OCI-LY1 (cell line): ENCODE measurements around the gene DISP2.
A peak's percentile ranks its signal among the peaks of the same experiment; 100 is the strongest.

Source experiments
- H2AFZ ChIP-seq: fragments of 200-600 bp; sonication (generic), shearing (Covaris generic); 2 replicates; pipeline ENCODE4 v1.6.0; 2014; ENCODE audit warnings: antibody characterized with exemption, mild to moderate bottlenecking, low read length
- H3F3A ChIP-seq: fragments of 200-600 bp; sonication (generic), shearing (Covaris generic); 2 replicates; pipeline ENCODE4 v1.6.0; 2014; ENCODE audit warnings: mild to moderate bottlenecking, antibody characterized with exemption, low read length, moderate library complexity; ENCODE audit not compliant: insufficient read depth
- H3K27ac ChIP-seq: fragments of 200-600 bp; sonication (generic); 2 replicates; pipeline ENCODE4 v1.5.1; 2014; ENCODE audit warnings: low read length, mixed run types, mild to moderate bottlenecking, low read depth; ENCODE audit not compliant: poor library complexity, severe bottlenecking
- H3K27me3 ChIP-seq: fragments of 200-600 bp; sonication (generic); 2 replicates; pipeline ENCODE4 v1.6.0; 2014; ENCODE audit warnings: antibody characterized with exemption, mild to moderate bottlenecking, low read length, moderate library complexity; ENCODE audit not compliant: insufficient read depth
- H3K36me3 ChIP-seq: fragments of 200-600 bp; sonication (generic); 2 replicates; pipeline ENCODE4 v1.6.1; 2014; ENCODE audit warnings: mild to moderate bottlenecking, antibody characterized with exemption, low read length, moderate library complexity, mixed read lengths; ENCODE audit not compliant: insufficient read depth
- H3K4me1 ChIP-seq: fragments of 200-600 bp; sonication (generic); 2 replicates; pipeline ENCODE4 v1.5.1; 2014; ENCODE audit warnings: mild to moderate bottlenecking, low read length, moderate library complexity; ENCODE audit not compliant: insufficient read depth, severe bottlenecking
- H3K4me2 ChIP-seq: fragments of 200-600 bp; sonication (generic), shearing (Covaris generic); 2 replicates; pipeline ENCODE4 v1.6.1; 2014; ENCODE audit warnings: low read length
- H3K4me3 ChIP-seq: fragments of 200-600 bp; sonication (generic); 2 replicates; pipeline ENCODE4 v1.5.1; 2014; ENCODE audit warnings: low read length, low read depth, mild to moderate bottlenecking, mixed read lengths; ENCODE audit not compliant: poor library complexity, severe bottlenecking
- H3K79me2 ChIP-seq: fragments of 200-600 bp; shearing (Covaris generic); 2 replicates; pipeline ENCODE4 v1.6.1; 2016; ENCODE audit warnings: mixed run types, low read length, mixed read lengths; ENCODE audit not compliant: insufficient read depth
- H3K9ac ChIP-seq: fragments of 200-600 bp; sonication (generic), shearing (Covaris generic); 2 replicates; pipeline ENCODE4 v1.6.1; 2014; ENCODE audit warnings: mild to moderate bottlenecking, low read length, mixed read lengths
- H3K9me2 ChIP-seq: fragments of 200-600 bp; sonication (generic), shearing (Covaris generic); 2 replicates; pipeline ENCODE4 v1.6.1; 2014; ENCODE audit warnings: low read depth, mild to moderate bottlenecking, low read length, mixed read lengths
- H3K9me3 ChIP-seq: fragments of 200-600 bp; shearing (Covaris generic); 2 replicates; pipeline ENCODE4 v1.6.1; 2014; ENCODE audit warnings: low read length, mixed read lengths
- H4K20me1 ChIP-seq: fragments of 200-600 bp; sonication (generic), shearing (Covaris generic); 2 replicates; pipeline ENCODE4 v1.6.0; 2016; ENCODE audit warnings: mild to moderate bottlenecking, low read length; ENCODE audit not compliant: insufficient read depth
- EZH2 ChIP-seq: fragments of 200-600 bp; sonication (generic), shearing (Covaris generic); IDR thresholded peaks from 2 replicates; pipeline ENCODE4 v1.8.0; 2017; ENCODE audit warnings: borderline replicate concordance, mixed run types, mild to moderate bottlenecking, antibody characterized with exemption, low read length, moderate library complexity, mixed read lengths
- TF ChIP-seq, protein P1 (sequence below): fragments of 200-600 bp; sonication (generic), shearing (Covaris generic); IDR thresholded peaks from 2 replicates; pipeline ENCODE4 v1.5.1; 2017; ENCODE audit warnings: mild to moderate bottlenecking, antibody characterized with exemption, low read length, moderate library complexity, mixed read lengths

Gene DISP2

DNA sequence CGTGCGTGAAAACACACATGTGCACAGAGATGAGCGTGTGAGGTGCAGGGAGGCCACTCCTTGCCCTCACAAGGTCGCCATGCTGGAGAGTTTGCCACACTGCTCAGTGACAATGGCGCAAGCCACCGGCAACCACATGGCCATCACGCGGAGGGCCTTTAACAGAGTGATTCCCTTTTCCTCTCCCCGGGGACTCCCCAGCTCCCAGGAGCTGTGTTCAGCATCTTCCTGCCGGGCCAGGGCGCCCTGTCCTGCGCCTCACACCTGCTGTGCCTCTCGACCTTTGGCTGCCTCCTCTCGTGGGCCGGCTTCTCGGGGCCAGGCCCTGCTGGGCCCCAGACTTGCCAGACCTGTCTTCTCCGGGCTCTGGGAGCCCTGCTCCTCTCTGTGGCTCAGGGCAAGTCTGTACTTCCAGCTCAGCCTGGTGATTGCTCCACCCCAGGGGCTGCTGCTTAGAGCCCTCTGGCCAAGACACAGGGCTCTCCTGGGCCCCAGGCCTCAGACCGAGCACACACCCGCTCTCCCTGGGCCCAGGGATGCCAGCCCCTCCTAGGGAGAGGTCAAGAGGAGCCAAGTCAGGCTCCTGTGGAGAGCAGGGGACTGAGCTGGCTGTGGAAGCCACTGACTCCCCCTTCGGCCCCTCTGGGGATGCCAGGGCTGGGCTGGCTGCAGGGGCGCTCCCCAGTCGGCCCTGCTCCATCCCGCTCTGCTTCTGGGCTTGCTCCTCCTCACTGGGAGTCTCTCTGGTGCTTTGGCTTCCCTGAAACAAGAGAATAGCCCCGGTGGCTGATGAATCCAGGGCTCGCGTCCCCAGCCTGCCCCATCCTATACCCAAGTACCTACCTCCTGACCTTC, 22.9 kb upstream of the DISP2 start:
- no peaks in the 10 kb centered on the region for H3K9me2 ChIP-seq
- no peak overlapping the region for H3K9ac ChIP-seq
- H3K79me2 ChIP-seq = no peaks in the 10 kb centered on the region
- H3K27me3 ChIP-seq = no peaks in the 10 kb centered on the region
- no peaks in the 10 kb centered on the region for H3F3A ChIP-seq
- peaks cover 14% of the 10 kb centered on the region for H3K4me1 ChIP-seq
- TF ChIP-seq EZH2 = no peak
- TF ChIP-seq, protein P1, sequence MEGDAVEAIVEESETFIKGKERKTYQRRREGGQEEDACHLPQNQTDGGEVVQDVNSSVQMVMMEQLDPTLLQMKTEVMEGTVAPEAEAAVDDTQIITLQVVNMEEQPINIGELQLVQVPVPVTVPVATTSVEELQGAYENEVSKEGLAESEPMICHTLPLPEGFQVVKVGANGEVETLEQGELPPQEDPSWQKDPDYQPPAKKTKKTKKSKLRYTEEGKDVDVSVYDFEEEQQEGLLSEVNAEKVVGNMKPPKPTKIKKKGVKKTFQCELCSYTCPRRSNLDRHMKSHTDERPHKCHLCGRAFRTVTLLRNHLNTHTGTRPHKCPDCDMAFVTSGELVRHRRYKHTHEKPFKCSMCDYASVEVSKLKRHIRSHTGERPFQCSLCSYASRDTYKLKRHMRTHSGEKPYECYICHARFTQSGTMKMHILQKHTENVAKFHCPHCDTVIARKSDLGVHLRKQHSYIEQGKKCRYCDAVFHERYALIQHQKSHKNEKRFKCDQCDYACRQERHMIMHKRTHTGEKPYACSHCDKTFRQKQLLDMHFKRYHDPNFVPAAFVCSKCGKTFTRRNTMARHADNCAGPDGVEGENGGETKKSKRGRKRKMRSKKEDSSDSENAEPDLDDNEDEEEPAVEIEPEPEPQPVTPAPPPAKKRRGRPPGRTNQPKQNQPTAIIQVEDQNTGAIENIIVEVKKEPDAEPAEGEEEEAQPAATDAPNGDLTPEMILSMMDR = no peak
- H3K36me3 ChIP-seq = no peaks in the 10 kb centered on the region
- H2AFZ ChIP-seq = no peak overlapping the region
- H3K27ac ChIP-seq = no peak overlapping the region
- H3K4me2 ChIP-seq = no peak overlapping the region
- no peaks in the 10 kb centered on the region for H3K9me3 ChIP-seq
- H3K4me3 ChIP-seq = no peak overlapping the region
- no peaks in the 10 kb centered on the region for H4K20me1 ChIP-seq

DNA sequence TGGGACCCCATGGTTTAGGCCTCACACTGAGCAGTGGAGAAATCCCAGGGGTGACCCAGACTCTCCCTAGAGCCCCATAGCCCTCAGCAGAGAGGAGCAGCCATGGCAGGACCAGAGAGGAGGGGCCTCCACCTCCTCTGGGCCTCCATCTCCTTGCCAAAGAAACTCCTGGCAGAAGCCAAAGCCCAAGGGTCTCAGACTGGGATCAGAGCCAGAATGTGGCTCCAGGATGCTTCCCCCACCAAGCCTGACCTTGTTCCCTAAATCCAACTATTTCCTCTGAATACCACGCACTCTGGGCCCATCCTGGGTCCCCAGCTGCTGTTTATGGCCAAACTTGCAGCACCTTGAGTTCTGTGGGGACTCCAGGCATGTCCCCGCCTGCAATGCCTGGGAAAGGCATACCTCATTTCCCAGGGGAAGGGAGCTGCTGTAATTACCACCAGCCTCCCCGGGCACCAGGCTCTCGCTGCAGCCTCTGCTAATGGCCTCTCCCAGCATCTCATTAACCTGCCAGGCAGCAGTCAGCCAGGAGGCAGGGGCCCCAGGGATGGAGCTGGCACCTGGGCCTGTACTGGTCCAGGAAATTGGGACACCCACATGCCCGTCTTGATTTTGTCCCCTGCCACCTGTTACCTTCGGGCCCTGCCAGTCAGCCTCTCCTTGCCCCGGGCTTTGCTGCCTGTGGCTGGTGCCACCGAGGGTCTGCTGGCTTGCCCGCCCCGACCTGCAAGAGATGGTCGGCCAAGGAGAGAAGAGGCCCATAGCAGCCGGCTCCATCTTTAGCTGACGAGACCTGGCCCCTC, 21.9 kb upstream of the DISP2 start:
- H3K4me1 ChIP-seq = peaks cover 14% of the 10 kb centered on the region
- peak overlapping the region; percentile 19 for H3K4me3 ChIP-seq
- TF ChIP-seq, protein P1 = no peak
- no peak for TF ChIP-seq EZH2
- H4K20me1 ChIP-seq = no peaks in the 10 kb centered on the region
- no peaks in the 10 kb centered on the region; the same call in 1 of the 2 replicates for H3K27me3 ChIP-seq
- H3K9ac ChIP-seq = no peak overlapping the region
- no peaks in the 10 kb centered on the region for H3K36me3 ChIP-seq
- H3K79me2 ChIP-seq = no peaks in the 10 kb centered on the region
- H3K9me3 ChIP-seq = no peaks in the 10 kb centered on the region
- H3F3A ChIP-seq = no peaks in the 10 kb centered on the region
- no peaks in the 10 kb centered on the region for H3K9me2 ChIP-seq
- no peak overlapping the region for H3K27ac ChIP-seq
- H2AFZ ChIP-seq = no peak overlapping the region
- peak overlapping the region; percentile 34; the same call in 1 of the 2 replicates for H3K4me2 ChIP-seq

GRCh38 chr15:40336744-40337122, 21.3 kb upstream of the DISP2 start:
- H3F3A ChIP-seq = no peaks in the 10 kb centered on the region
- H3K9ac ChIP-seq = no peak overlapping the region
- H3K9me3 ChIP-seq = no peaks in the 10 kb centered on the region
- no peaks in the 10 kb centered on the region for H3K79me2 ChIP-seq
- H3K27ac ChIP-seq = no peak overlapping the region
- no peaks in the 10 kb centered on the region; the same call in 1 of the 2 replicates for H3K27me3 ChIP-seq
- TF ChIP-seq, protein P1 = peak; percentile 66
- TF ChIP-seq EZH2 = no peak
- peak overlapping the region; percentile 19 for H3K4me3 ChIP-seq
- peaks cover 14% of the 10 kb centered on the region for H3K4me1 ChIP-seq
- H3K36me3 ChIP-seq = no peaks in the 10 kb centered on the region
- no peaks in the 10 kb centered on the region for H4K20me1 ChIP-seq
- H3K4me2 ChIP-seq = peak overlapping the region; percentile 34; the same call in 1 of the 2 replicates
- H2AFZ ChIP-seq = no peak overlapping the region
- no peaks in the 10 kb centered on the region for H3K9me2 ChIP-seq
